ENCODE measurements around the gene DLEC1. TPM values are rescaled to one million over a fixed set of nuclear protein-coding genes. Genes with fewer than 3 reads are reported as not detected.

Gene DLEC1
- total RNA-seq, 4 donors from 2014 or later, result 0.20 to 4.1 (median 1.4) TPM

GRCh38 chr3:38040401-38040800 lies 1.4 kb downstream of the DLEC1 start:
- 76% methylated on average over 5 of the region's 5 CpGs; no CpG with 5 or more reads in 1 of the 2 donors for WGBS, 2 donors (ENCODE audit: low coverage in 1 of 2)
- peak overlapping the region; percentile 58 to 79 (median 68) for H3K27ac ChIP-seq
- peaks cover 8 to 26% (median 18%) of the 10 kb centered on the region in 4 donors for H3K4me1 ChIP-seq
- TF ChIP-seq CTCF (IDR thresholded peaks at IDR 0.05), result no peak
- TF ChIP-seq POLR2AphosphoS5 (IDR thresholded peaks at IDR 0.05), result no peak
- TF ChIP-seq EP300 (IDR thresholded peaks at IDR 0.05; ENCODE audit: low read depth), result no peak
- no peak for TF ChIP-seq POLR2A (IDR thresholded peaks at IDR 0.05)
- no peaks in the 10 kb centered on the region for H3K27me3 ChIP-seq
- intact Hi-C loops (cut with DNase I; ENCODE audit: low total_unique reads), result no loop called here
- H3K4me3 ChIP-seq, result peak overlapping the region in 1 of 4 donors; percentile 60
- in situ Hi-C loops (cut with MboI; ENCODE audit: low pct_ligation_motif_present in 1 of 4, low pct_unique_long_range_greater_than_20kb in 1 of 4, low sequenced_read_pairs in 3 of 4), result no loop called here
- DNase-seq, result peak; percentile 51
- H3K9me3 ChIP-seq, result no peaks in the 10 kb centered on the region
- no peaks in the 10 kb centered on the region for H3K36me3 ChIP-seq

GRCh38 chr3:38043486-38043885 lies 4.5 kb downstream of the DLEC1 start:
- no peak overlapping the region for H3K4me3 ChIP-seq
- WGBS, 2 donors (ENCODE audit: low coverage in 1 of 2), result 62 to 69% methylated on average over 4 of the region's 4 CpGs
- no peaks in the 10 kb centered on the region for H3K27me3 ChIP-seq
- H3K9me3 ChIP-seq, result no peaks in the 10 kb centered on the region
- no peaks in the 10 kb centered on the region for H3K36me3 ChIP-seq
- no peak for DNase-seq
- no peak overlapping the region for H3K27ac ChIP-seq
- TF ChIP-seq POLR2AphosphoS5 (IDR thresholded peaks at IDR 0.05), result no peak
- TF ChIP-seq CTCF (IDR thresholded peaks at IDR 0.05), result no peak
- no peak for TF ChIP-seq EP300 (IDR thresholded peaks at IDR 0.05; ENCODE audit: low read depth)
- no peak for TF ChIP-seq POLR2A (IDR thresholded peaks at IDR 0.05)
- intact Hi-C loops (cut with DNase I; ENCODE audit: low total_unique reads), result no loop called here
- in situ Hi-C loops (cut with MboI; ENCODE audit: low pct_ligation_motif_present in 1 of 4, low pct_unique_long_range_greater_than_20kb in 1 of 4, low sequenced_read_pairs in 3 of 4), result no loop called here
- H3K4me1 ChIP-seq, result peaks cover 8 to 23% (median 18%) of the 10 kb centered on the region in 4 donors

- no peak for DNase-seq
- TF ChIP-seq POLR2A (IDR thresholded peaks at IDR 0.05), result no peak
- TF ChIP-seq EP300 (IDR thresholded peaks at IDR 0.05; ENCODE audit: low read depth), result no peak
- no peak for TF ChIP-seq POLR2AphosphoS5 (IDR thresholded peaks at IDR 0.05)
- TF ChIP-seq CTCF (IDR thresholded peaks at IDR 0.05), result no peak
- Histone ChIP-seq H3K27me3 (no peaks in the 10 kb centered on the region), H3K4me1 (peaks cover 0 to 3% (median 0%) of the 10 kb centered on the region in 4 donors), H3K27ac (no peak overlapping the region), H3K4me3 (no peak overlapping the region), H3K9me3 (no peaks in the 10 kb centered on the region), H3K36me3 (no peaks in the 10 kb centered on the region)
- intact Hi-C loops (cut with DNase I; ENCODE audit: low total_unique reads), result no loop called here
- 71 to 100% methylated on average over 2 to 4 of the region's 4 CpGs for WGBS, 2 donors (ENCODE audit: low coverage in 1 of 2)
- in situ Hi-C loops (cut with MboI; ENCODE audit: low pct_ligation_motif_present in 1 of 4, low pct_unique_long_range_greater_than_20kb in 1 of 4, low sequenced_read_pairs in 3 of 4), result no loop called here
These were observed 7.0 kb downstream of the DLEC1 start for GRCh38 chr3:38046027-38046426.

GRCh38 chr3:38046821-38047220 lies 7.8 kb downstream of the DLEC1 start:
- intact Hi-C loops (cut with DNase I; ENCODE audit: low total_unique reads), result no loop called here
- in situ Hi-C loops (cut with MboI; ENCODE audit: low pct_ligation_motif_present in 1 of 4, low pct_unique_long_range_greater_than_20kb in 1 of 4, low sequenced_read_pairs in 3 of 4), result no loop called here
- DNase-seq, result no peak
- Histone ChIP-seq H3K27ac (no peak overlapping the region), H3K9me3 (no peaks in the 10 kb centered on the region), H3K4me3 (no peak overlapping the region), H3K36me3 (no peaks in the 10 kb centered on the region), H3K27me3 (no peaks in the 10 kb centered on the region), H3K4me1 (peaks cover 0 to 3% (median 0%) of the 10 kb centered on the region in 4 donors)
- TF ChIP-seq POLR2A (IDR thresholded peaks at IDR 0.05) (no peak), POLR2AphosphoS5 (IDR thresholded peaks at IDR 0.05) (no peak), CTCF (IDR thresholded peaks at IDR 0.05) (no peak), EP300 (IDR thresholded peaks at IDR 0.05; ENCODE audit: low read depth) (no peak)
- WGBS, 2 donors (ENCODE audit: low coverage in 1 of 2), result 87 to 90% methylated on average over 2 of the region's 2 CpGs
